Endothelial cell of umbilical vein (primary cell): ENCODE measurements around the gene ADI1. TPM values are rescaled to one million over a fixed set of nuclear protein-coding genes. Genes with fewer than 3 reads are reported as not detected.

Experiments used
- BruUV-seq: library from RNA; stranded (reverse); fragments of 400-500 nt; replicated peaks from 2 replicates; lab custom pipeline; 2021; lab: Mats Ljungman, UMichigan
- CTCF ChIA-PET: fragments of 300-600, 350-600 bp; sonication (Branson Sonifier 250); formaldehyde crosslinking; loops from one replicate; lab custom pipeline; 2021; ENCODE audit warnings: antibody characterized with exemption, inconsistent platforms; lab: Charles Lee
- POLR2A ChIA-PET: fragments of 300-600, 350-600 bp; sonication (Branson Sonifier 250); formaldehyde crosslinking; loops from one replicate; lab custom pipeline; 2021; ENCODE audit warnings: antibody characterized with exemption, inconsistent platforms; lab: Charles Lee
- DNase-seq: peaks from one replicate; pipeline ENCODE4 v3.0.0-alpha.2; 2011; ENCODE audit warnings: low read depth, low spot score
- FAIRE-seq: peaks from 2 replicates; lab custom pipeline; 2011; peaks lifted over from hg19 to GRCh38; lab: Jason Lieb, UNC
- H2AFZ ChIP-seq: 2 replicates; pipeline ENCODE4 v1.6.0; 2012; ENCODE audit warnings: low read depth, low read length, control low read depth, inconsistent platforms
- H3K27ac ChIP-seq: 2 replicates; pipeline ENCODE4 v1.5.1; 2011; ENCODE audit warnings: low read depth, mild to moderate bottlenecking, control low read depth, low read length, moderate library complexity; ENCODE audit not compliant: insufficient read depth
- H3K27me3 ChIP-seq, 2 experiments: 2 replicates each; pipeline versions ENCODE4 v1.6.0 to v1.6.1; 2011; ENCODE audit warnings: low read length in 2 of 2, mixed read lengths in 1 of 2; ENCODE audit not compliant: control insufficient read depth in 2 of 2, insufficient read depth in 2 of 2
- H3K36me3 ChIP-seq, 2 experiments: 2 replicates in 1 of 2; 3 replicates in 1 of 2; pipeline ENCODE4 v1.5.1; 2011; ENCODE audit warnings: low read length in 2 of 2, mild to moderate bottlenecking in 1 of 2, moderate library complexity in 1 of 2; ENCODE audit not compliant: control insufficient read depth in 2 of 2, insufficient read depth in 2 of 2; ENCODE audit errors: extremely low read depth in 1 of 2
- H3K4me1 ChIP-seq: 3 replicates; pipeline ENCODE4 v1.5.1; 2011; ENCODE audit warnings: mild to moderate bottlenecking, low read length; ENCODE audit not compliant: control insufficient read depth, insufficient read depth; ENCODE audit errors: extremely low read depth
- H3K4me2 ChIP-seq: 2 replicates; pipeline ENCODE4 v1.6.1; 2011; ENCODE audit warnings: low read length, control low read depth, mixed read lengths; ENCODE audit not compliant: insufficient read depth
- H3K4me3 ChIP-seq, 3 experiments: fragments of 200-600 bp in 1 of 3; sonication (generic), shearing (Covaris generic) in 1 of 3; replicated peaks in 1 of 3; 2 replicates each; pipeline ENCODE4 v1.5.1; 2011 to 2016; ENCODE audit warnings: control low read depth in 3 of 3, low read length in 3 of 3, mild to moderate bottlenecking in 2 of 3, inconsistent platforms in 1 of 3, low read depth in 1 of 3, moderate library complexity in 1 of 3; ENCODE audit not compliant: insufficient read depth in 1 of 3
- H3K79me2 ChIP-seq: 2 replicates; pipeline ENCODE4 v1.6.0; 2012; ENCODE audit warnings: low read length, inconsistent platforms; ENCODE audit not compliant: control insufficient read depth, insufficient read depth
- H3K9ac ChIP-seq: replicated peaks from 2 replicates; pipeline ENCODE3; 2011; ENCODE audit warnings: low read length, control low read depth; ENCODE audit not compliant: insufficient read depth; ENCODE audit errors: extremely low read depth
- H3K9me1 ChIP-seq: replicated peaks from 3 replicates; pipeline ENCODE4 v1.6.0; 2011; ENCODE audit warnings: mild to moderate bottlenecking, low read length; ENCODE audit not compliant: control insufficient read depth, insufficient read depth; ENCODE audit errors: extremely low read depth
- H3K9me3 ChIP-seq: replicated peaks from 2 replicates; pipeline ENCODE4 v1.5.1; 2012; ENCODE audit warnings: low read length, inconsistent platforms; ENCODE audit not compliant: control insufficient read depth, insufficient read depth
- H4K20me1 ChIP-seq: replicated peaks from 2 replicates; pipeline ENCODE3; 2011; ENCODE audit warnings: mild to moderate bottlenecking, low read length; ENCODE audit not compliant: control insufficient read depth, insufficient read depth; ENCODE audit errors: extremely low read depth
- EZH2 ChIP-seq: IDR thresholded peaks from 2 replicates; pipeline ENCODE4 v1.6.1; 2012; ENCODE audit warnings: borderline replicate concordance, low read depth, mild to moderate bottlenecking, moderate library complexity, low read length, inconsistent platforms; ENCODE audit not compliant: severe bottlenecking
- FOS ChIP-seq: IDR thresholded peaks from 2 replicates; pipeline ENCODE4 v1.6.1; 2011; ENCODE audit warnings: mild to moderate bottlenecking, low read length, moderate library complexity, borderline replicate concordance; ENCODE audit not compliant: insufficient read depth
- GATA2 ChIP-seq: IDR thresholded peaks from 2 replicates; pipeline ENCODE4 v1.7.0; 2011; ENCODE audit warnings: low read depth, mild to moderate bottlenecking, moderate library complexity, mixed read lengths, low read length; ENCODE audit not compliant: insufficient read length, insufficient read depth
- JUN ChIP-seq: IDR thresholded peaks from 2 replicates; pipeline ENCODE4 v1.6.1; 2011; ENCODE audit warnings: borderline replicate concordance, low read depth; ENCODE audit not compliant: insufficient read length, insufficient read depth
- MYC ChIP-seq: IDR thresholded peaks from one replicate; pipeline ENCODE4 v1.6.1; 2011; ENCODE audit warnings: mild to moderate bottlenecking, low read depth, low read length
- POLR2A ChIP-seq: IDR thresholded peaks from 2 replicates; pipeline ENCODE4 v1.6.1; 2012; ENCODE audit warnings: low read depth, mild to moderate bottlenecking, control low read depth, low read length
- POLR2AphosphoS5 ChIP-seq: IDR thresholded peaks from 2 replicates; pipeline ENCODE4 v1.6.1; 2012; ENCODE audit warnings: low read depth, mild to moderate bottlenecking, control low read depth, low read length, moderate library complexity; ENCODE audit not compliant: insufficient read depth
- dilution Hi-C: fragments of 300-500 bp; cut with MboI; formaldehyde crosslinking; loops from one replicate; pipeline ENCODE4 v1.15.0; 2019; ENCODE audit warnings: low sequenced_read_pairs; ENCODE audit not compliant: extremely low pct_ligation_motif_present
- intact Hi-C: fragments of 100-400 bp; cut with micrococcal nuclease; formaldehyde crosslinking; loops from one replicate; pipeline ENCODE4 v1.10.0; 2022
- polyA plus RNA-seq, 4 experiments: library from polyadenylated mRNA; depleted of rRNA in 3 of 4; stranded (reverse) in 3 of 4; unstranded in 1 of 4; fragments of >200 nt; gene quantifications; 2 replicates each; pipeline versions ENCODE4 v1.2.1 to v1.2.3, GENCODE V29; 2011 to 2012; ENCODE audit warnings: missing spikeins in 1 of 4
- total RNA-seq: library from RNA; stranded (reverse); gene quantifications from 2 replicates; pipeline ENCODE4 v1.2.3, GENCODE V29; 2021
- TF ChIP-seq, protein P1 (sequence below), 2 donors: IDR thresholded peaks; 1 replicate in 1 of 2; 2 replicates in 1 of 2; pipeline ENCODE4 v1.5.1; 2011; ENCODE audit warnings: low read length in 2 of 2, mild to moderate bottlenecking in 2 of 2, moderate library complexity in 2 of 2, control low read depth in 1 of 2, inconsistent platforms in 1 of 2, low read depth in 1 of 2; ENCODE audit not compliant: insufficient read depth in 1 of 2; ENCODE audit errors: extremely low read depth in 1 of 2
- TF ChIP-seq, protein P2 (sequence below): IDR thresholded peaks from 2 replicates; pipeline ENCODE4 v1.6.1; 2011; ENCODE audit not compliant: insufficient read depth, insufficient read length

Gene ADI1
- total and polyA plus RNA-seq, 2 donors (not counting 3 experiments of a cell fraction or from before 2014, with no cell fraction given) = 38.6 to 49.7 TPM

DNA sequence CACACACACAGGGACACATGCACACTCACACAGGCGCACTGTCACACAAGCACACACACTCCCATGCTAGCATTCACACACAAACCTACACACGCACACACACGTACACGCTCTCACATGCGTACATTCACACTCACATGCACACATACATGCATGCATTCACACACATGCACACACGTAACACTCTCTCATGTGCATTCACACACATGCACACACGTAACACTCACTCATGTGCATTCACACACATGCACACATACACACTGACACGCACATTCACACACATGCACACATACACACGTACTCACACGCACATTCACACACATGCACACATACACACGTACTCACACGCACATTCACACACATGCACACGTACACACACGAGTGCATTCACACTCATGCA lies 16.3 kb downstream of the ADI1 start:
- Histone ChIP-seq H3K9me3 (no peaks in the 10 kb centered on the region), H3K9me1 (no peaks in the 10 kb centered on the region), H3K27ac (no peak overlapping the region), H3K36me3 (peaks cover 6 to 17% of the 10 kb centered on the region in 2 experiments), H3K4me3 (no peak overlapping the region), H3K79me2 (no peaks in the 10 kb centered on the region), H4K20me1 (no peaks in the 10 kb centered on the region), H3K4me2 (no peak overlapping the region), H3K4me1 (no peaks in the 10 kb centered on the region), H3K27me3 (no peaks in the 10 kb centered on the region), H3K9ac (no peak overlapping the region), H2AFZ (no peak overlapping the region)
- POLR2A ChIA-PET = no interaction called here
- TF ChIP-seq FOS (no peak), GATA2 (no peak), POLR2A (no peak), EZH2 (no peak), MYC (no peak), POLR2AphosphoS5 (no peak), JUN (no peak)
- TF ChIP-seq, protein P1, sequence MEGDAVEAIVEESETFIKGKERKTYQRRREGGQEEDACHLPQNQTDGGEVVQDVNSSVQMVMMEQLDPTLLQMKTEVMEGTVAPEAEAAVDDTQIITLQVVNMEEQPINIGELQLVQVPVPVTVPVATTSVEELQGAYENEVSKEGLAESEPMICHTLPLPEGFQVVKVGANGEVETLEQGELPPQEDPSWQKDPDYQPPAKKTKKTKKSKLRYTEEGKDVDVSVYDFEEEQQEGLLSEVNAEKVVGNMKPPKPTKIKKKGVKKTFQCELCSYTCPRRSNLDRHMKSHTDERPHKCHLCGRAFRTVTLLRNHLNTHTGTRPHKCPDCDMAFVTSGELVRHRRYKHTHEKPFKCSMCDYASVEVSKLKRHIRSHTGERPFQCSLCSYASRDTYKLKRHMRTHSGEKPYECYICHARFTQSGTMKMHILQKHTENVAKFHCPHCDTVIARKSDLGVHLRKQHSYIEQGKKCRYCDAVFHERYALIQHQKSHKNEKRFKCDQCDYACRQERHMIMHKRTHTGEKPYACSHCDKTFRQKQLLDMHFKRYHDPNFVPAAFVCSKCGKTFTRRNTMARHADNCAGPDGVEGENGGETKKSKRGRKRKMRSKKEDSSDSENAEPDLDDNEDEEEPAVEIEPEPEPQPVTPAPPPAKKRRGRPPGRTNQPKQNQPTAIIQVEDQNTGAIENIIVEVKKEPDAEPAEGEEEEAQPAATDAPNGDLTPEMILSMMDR (IDR thresholded peaks at IDR 0.05; ENCODE audit: extremely low read depth in 1 of 2, insufficient read depth in 1 of 2, low read depth in 1 of 2, low read length in 2 of 2) = no peak
- TF ChIP-seq, protein P2, sequence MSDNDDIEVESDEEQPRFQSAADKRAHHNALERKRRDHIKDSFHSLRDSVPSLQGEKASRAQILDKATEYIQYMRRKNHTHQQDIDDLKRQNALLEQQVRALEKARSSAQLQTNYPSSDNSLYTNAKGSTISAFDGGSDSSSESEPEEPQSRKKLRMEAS = no peak
- CTCF ChIA-PET = no interaction called here
- intact Hi-C loops (no loop called here), dilution Hi-C loops (no loop called here)
- BruUV-seq = no TSS peak
- DNase-seq (no peak), FAIRE-seq (no peak)
